Activated B cell treated with CpG ODN at 0.5 μM for 24 hours (primary cell): Measurements from ENCODE around the gene BICC1. TPM values are rescaled to one million over a fixed set of nuclear protein-coding genes. Genes with fewer than 3 reads are reported as not detected.

Source experiments
- ATAC-seq: fragments of 200-7000 bp; cut with Tn5 transposase; one replicate; pipeline ENCODE4 v1.10.0; 2021; ENCODE audit warnings: low read depth, mild to moderate bottlenecking, moderate library complexity
- CTCF ChIA-PET: fragments of 350-600 bp; sonication (Branson Sonifier 250); formaldehyde crosslinking; loops from one replicate; lab custom pipeline; 2021; ENCODE audit warnings: antibody characterized with exemption; lab: Charles Lee
- POLR2A ChIA-PET: fragments of 350-600 bp; sonication (Branson Sonifier 250); formaldehyde crosslinking; loops from one replicate; lab custom pipeline; 2021; ENCODE audit warnings: antibody characterized with exemption; lab: Charles Lee
- DNase-seq: peaks from one replicate; pipeline ENCODE4 v3.0.0; 2022
- H3K27ac Mint-ChIP-seq: one replicate; pipeline ENCODE4 v1.8.0; 2020; ENCODE audit warnings: mixed read lengths
- H3K27me3 Mint-ChIP-seq: one replicate; pipeline ENCODE4 v1.8.0; 2021; ENCODE audit warnings: mixed read lengths
- H3K36me3 Mint-ChIP-seq: one replicate; pipeline ENCODE4 v1.8.0; 2021; ENCODE audit warnings: low read depth, mixed read lengths
- H3K4me1 Mint-ChIP-seq: one replicate; pipeline ENCODE4 v1.8.0; 2021; ENCODE audit warnings: mixed read lengths
- H3K4me3 Mint-ChIP-seq: one replicate; pipeline ENCODE4 v1.8.0; 2020; ENCODE audit warnings: mild to moderate bottlenecking, mixed read lengths
- H3K9me3 Mint-ChIP-seq: one replicate; pipeline ENCODE4 v1.8.0; 2020; ENCODE audit warnings: mixed read lengths
- intact Hi-C: fragments of 100-400 bp; cut with micrococcal nuclease; formaldehyde crosslinking; loops from one replicate; pipeline ENCODE4 v1.15.1; 2024
- total RNA-seq: library from RNA; stranded (reverse); gene quantifications from 2 replicates; pipeline ENCODE4 v1.2.3, GENCODE V29; 2022
- TF ChIP-seq, protein P1 (sequence below): fragments of 200-600 bp; IDR thresholded peaks from one replicate; pipeline ENCODE4 v1.8.0; 2022; ENCODE audit warnings: antibody characterized with exemption, mild to moderate bottlenecking

Gene BICC1
- total RNA-seq, 1 donor from 2014 or later, result not detected

DNA sequence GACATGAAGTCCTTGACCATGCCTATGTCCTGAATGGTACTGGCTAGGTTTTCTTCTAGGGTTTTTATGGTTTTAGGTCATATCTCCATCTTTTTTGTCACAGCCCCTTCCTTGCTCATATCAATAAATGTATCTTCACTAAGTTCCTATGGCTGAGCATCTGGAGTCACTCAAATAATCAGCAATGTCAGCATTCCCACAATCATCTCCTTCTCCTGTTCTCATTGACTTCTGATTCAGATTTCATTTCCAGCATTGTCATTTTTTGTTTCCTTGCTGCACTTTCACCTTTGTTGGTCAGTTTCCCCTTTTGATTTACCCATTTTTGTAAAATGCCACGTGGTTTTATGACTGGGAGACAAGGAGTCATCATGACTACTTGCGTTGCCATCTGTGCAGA is 181.2 kb downstream of the BICC1 start:
- Mint-ChIP-seq H3K9me3 (peaks cover 4% of the 10 kb centered on the region), H3K4me1 (no peaks in the 10 kb centered on the region), H3K27me3 (no peaks in the 10 kb centered on the region), H3K27ac (no peak overlapping the region), H3K36me3 (no peaks in the 10 kb centered on the region), H3K4me3 (no peak overlapping the region)
- TF ChIP-seq, protein P1, sequence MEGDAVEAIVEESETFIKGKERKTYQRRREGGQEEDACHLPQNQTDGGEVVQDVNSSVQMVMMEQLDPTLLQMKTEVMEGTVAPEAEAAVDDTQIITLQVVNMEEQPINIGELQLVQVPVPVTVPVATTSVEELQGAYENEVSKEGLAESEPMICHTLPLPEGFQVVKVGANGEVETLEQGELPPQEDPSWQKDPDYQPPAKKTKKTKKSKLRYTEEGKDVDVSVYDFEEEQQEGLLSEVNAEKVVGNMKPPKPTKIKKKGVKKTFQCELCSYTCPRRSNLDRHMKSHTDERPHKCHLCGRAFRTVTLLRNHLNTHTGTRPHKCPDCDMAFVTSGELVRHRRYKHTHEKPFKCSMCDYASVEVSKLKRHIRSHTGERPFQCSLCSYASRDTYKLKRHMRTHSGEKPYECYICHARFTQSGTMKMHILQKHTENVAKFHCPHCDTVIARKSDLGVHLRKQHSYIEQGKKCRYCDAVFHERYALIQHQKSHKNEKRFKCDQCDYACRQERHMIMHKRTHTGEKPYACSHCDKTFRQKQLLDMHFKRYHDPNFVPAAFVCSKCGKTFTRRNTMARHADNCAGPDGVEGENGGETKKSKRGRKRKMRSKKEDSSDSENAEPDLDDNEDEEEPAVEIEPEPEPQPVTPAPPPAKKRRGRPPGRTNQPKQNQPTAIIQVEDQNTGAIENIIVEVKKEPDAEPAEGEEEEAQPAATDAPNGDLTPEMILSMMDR, result no peak
- no peak for DNase-seq
- no peak for ATAC-seq
- ChIA-PET CTCF (no interaction called here), POLR2A (no interaction called here)
- intact Hi-C loops, result no loop called here

- Mint-ChIP-seq H3K36me3 (no peaks in the 10 kb centered on the region), H3K9me3 (peaks cover 4% of the 10 kb centered on the region), H3K27me3 (no peaks in the 10 kb centered on the region), H3K27ac (no peak overlapping the region), H3K4me3 (no peak overlapping the region), H3K4me1 (no peaks in the 10 kb centered on the region)
- TF ChIP-seq, protein P1, result no peak
- ATAC-seq (no peak), DNase-seq (no peak)
- intact Hi-C loops, result no loop called here
- ChIA-PET POLR2A (no interaction called here), CTCF (no interaction called here)
Measured at GRCh38 chr10:58695022-58695421, 182.3 kb downstream of the BICC1 start.

DNA sequence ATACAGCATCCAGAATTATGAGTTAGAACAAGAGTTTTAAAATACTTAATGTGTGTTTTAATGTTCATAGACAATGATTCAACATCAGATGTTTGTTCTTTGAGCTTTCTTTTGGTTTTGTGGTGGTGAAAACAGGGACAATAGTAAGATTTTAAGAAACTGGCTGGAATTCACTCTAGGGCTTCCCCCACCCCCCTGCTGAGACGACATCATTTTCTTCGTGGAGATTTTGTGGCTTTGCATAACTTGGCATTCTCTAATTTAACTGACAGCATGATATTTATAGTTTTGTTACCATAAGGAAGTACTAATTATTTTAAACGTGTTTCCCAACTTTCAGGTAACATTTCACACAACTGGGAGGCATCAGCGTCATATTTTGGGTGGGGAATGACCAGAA is 184.1 kb downstream of the BICC1 start:
- ChIA-PET POLR2A (no interaction called here), CTCF (no interaction called here)
- H3K4me3 Mint-ChIP-seq, result no peak overlapping the region
- H3K27ac Mint-ChIP-seq, result no peak overlapping the region
- ATAC-seq (no peak), DNase-seq (no peak)
- TF ChIP-seq, protein P1, result no peak
- H3K9me3 Mint-ChIP-seq, result peaks cover 4% of the 10 kb centered on the region
- no peaks in the 10 kb centered on the region for H3K36me3 Mint-ChIP-seq
- no peaks in the 10 kb centered on the region for H3K27me3 Mint-ChIP-seq
- H3K4me1 Mint-ChIP-seq, result no peaks in the 10 kb centered on the region
- intact Hi-C loops, result no loop called here

DNA sequence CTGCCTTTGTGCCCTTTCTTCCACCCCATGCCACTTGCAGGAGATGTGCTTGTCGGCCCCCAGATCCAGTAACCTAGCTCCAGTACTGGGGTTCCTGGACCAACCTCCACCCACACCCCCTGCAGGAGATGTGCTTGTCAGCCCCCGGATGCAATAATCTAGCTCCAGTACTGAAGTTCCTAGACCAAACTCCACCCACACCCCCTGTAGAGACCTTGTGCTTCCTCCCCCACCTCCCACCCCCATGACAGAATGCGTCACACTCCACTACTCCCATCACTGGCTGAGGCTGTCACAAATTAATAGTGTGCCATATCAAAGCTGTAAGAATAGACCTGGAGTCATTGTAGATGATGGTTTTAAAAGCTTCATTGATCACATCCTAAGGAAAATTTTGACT is 185.0 kb downstream of the BICC1 start:
- CTCF ChIA-PET, result no interaction called here
- DNase-seq (no peak), ATAC-seq (no peak)
- TF ChIP-seq, protein P1, result no peak
- Mint-ChIP-seq H3K36me3 (no peaks in the 10 kb centered on the region), H3K27me3 (no peaks in the 10 kb centered on the region), H3K4me1 (no peaks in the 10 kb centered on the region), H3K4me3 (no peak overlapping the region), H3K9me3 (no peaks in the 10 kb centered on the region), H3K27ac (no peak overlapping the region)
- intact Hi-C loops, result no loop called here
- POLR2A ChIA-PET, result no interaction called here

GRCh38 chr10:58698777-58699356 is 186.2 kb downstream of the BICC1 start:
- TF ChIP-seq, protein P1, result no peak
- intact Hi-C loops, result no loop called here
- no peak for ATAC-seq
- POLR2A ChIA-PET, result no interaction called here
- Mint-ChIP-seq H3K27ac (no peak overlapping the region), H3K36me3 (no peaks in the 10 kb centered on the region), H3K4me1 (no peaks in the 10 kb centered on the region), H3K27me3 (no peaks in the 10 kb centered on the region), H3K9me3 (no peaks in the 10 kb centered on the region), H3K4me3 (no peak overlapping the region)
- DNase-seq, result no peak
- CTCF ChIA-PET, result no interaction called here
